A549 treated with RU486 at 1 μM for 4 hours (cell line): ENCODE measurements around the gene AK6. TPM values are rescaled to one million over a fixed set of nuclear protein-coding genes. Genes with fewer than 3 reads are reported as not detected.

Source experiments
- total RNA-seq: library from RNA; stranded (reverse); fragments of 200-300 nt; extraction: Qiagen RNA extraction; gene quantifications from 5 replicates; pipeline ENCODE4 v1.2.3, GENCODE V29; 2022; ENCODE audit warnings: low read depth

AK6 gene
- total RNA-seq, result 27.1 to 63.2 TPM (median 47.9 TPM) in 5 replicates

GRCh38 chr5:69369340-69370121 lies at the start of gene AK6, which contains the start of the genes RAD17 and TAF9:
Gene AK6 (minus strand): TSS chr5:69369520. CDS start chr5:69369490, 30 bp downstream.
Gene RAD17 (plus strand): TSS chr5:69369818. CDS start chr5:69372209, 2,391 bp downstream.
Gene TAF9 (minus strand): TSS chr5:69369520. CDS start chr5:69365737, 3,783 bp downstream.

DNA sequence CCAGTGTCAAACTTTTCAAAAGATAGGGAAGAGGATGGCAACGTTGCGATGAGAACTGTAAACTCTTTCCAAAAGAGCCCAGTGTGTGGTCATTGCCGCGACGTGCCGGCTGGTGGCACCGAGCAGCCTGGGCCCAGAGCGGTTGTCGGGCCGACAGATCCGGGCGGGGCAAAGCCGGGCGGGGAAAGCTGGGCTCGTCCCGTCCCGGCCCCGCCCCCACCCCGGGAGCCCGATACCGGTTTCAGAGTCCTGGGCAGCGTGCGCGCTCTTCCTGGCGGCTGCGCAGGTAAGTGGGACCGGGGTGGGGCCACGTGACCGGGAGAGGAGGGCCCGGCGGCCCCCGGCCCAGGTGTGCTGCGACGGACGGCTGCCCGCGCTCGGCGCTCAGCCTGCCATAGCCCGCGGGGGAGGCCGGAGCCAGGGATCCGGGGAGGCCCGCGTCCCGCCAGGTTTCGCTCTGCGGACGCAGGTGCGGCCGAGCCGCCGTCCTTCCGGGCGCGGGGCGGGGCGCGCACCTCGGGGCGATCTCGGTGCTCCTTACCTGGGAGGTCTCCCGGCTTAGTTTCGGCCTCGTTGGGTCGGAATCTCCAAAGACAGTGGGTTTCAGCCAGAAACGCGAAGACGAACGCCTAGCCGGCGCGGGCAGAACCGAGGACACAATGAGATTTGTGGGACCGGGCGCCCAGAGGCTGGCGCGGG lies 45.7 kb upstream of the AK6 start, which contains the start of gene MARVELD2:
Gene MARVELD2, plus strand, starts transcription at position 232 of the 699 bp plus-strand sequence. CDS start 4,270 bp downstream, outside the sequence.

Other genes starting within 250 kb of the AK6 start
- gene CCNB1, start 202.4 kb downstream of the AK6 start, total RNA-seq, result 249 to 331 TPM (median 287 TPM) in 5 replicates
- gene CENPH, start 179.9 kb downstream of the AK6 start, total RNA-seq, result 15.6 to 35.5 TPM (median 31.7 TPM) in 5 replicates
- gene CDK7, start 134.6 kb downstream of the AK6 start, total RNA-seq, result 57.4 to 74.0 TPM (median 60.4 TPM) in 5 replicates
- 2.4 to 3.7 TPM (median 3.3 TPM) in 5 replicates for gene CCDC125, start 36.7 kb downstream of the AK6 start, total RNA-seq
- 121 to 148 TPM (median 139 TPM) in 5 replicates for gene TAF9, start within 50 bp of the AK6 start, total RNA-seq
- 13.5 to 17.1 TPM (median 15.8 TPM) in 5 replicates for gene RAD17, start 298 bp upstream of the AK6 start, total RNA-seq
- 2.5 to 2.9 TPM (median 2.6 TPM) in 5 replicates for gene MARVELD2, start 45.6 kb upstream of the AK6 start, total RNA-seq
- gene OCLN, start 123.3 kb upstream of the AK6 start, total RNA-seq, result 11.7 to 18.6 TPM (median 12.4 TPM) in 5 replicates
- gene GTF2H2C, start 190.7 kb upstream of the AK6 start, total RNA-seq, result 24.9 to 40.2 TPM (median 35.1 TPM) in 5 replicates